Dermis microvascular lymphatic vessel endothelial cell (primary cell): ENCODE results near the gene IL34. TPM values are rescaled to one million over a fixed set of nuclear protein-coding genes. Genes with fewer than 3 reads are reported as not detected.
"Not testable (repeated sequence)": the region's sequence is repeated elsewhere in the genome, so short reads cannot be mapped to it uniquely, and the experiment has no call there.

ENCODE experiments used
- DNase-seq, 2 donors: peaks; one replicate each; pipeline versions ENCODE4 v3.0.0 to v3.0.0-alpha.2; 2010; ENCODE audit warnings: low read depth in 2 of 2
- total RNA-seq: library from RNA; depleted of rRNA; stranded (reverse); fragments of >200 nt; gene quantifications from 2 replicates; pipeline ENCODE4 v1.2.1, GENCODE V29; 2014

The IL34 gene
- total RNA-seq, 1 donor from 2014 or later, result 4.9 TPM

DNA sequence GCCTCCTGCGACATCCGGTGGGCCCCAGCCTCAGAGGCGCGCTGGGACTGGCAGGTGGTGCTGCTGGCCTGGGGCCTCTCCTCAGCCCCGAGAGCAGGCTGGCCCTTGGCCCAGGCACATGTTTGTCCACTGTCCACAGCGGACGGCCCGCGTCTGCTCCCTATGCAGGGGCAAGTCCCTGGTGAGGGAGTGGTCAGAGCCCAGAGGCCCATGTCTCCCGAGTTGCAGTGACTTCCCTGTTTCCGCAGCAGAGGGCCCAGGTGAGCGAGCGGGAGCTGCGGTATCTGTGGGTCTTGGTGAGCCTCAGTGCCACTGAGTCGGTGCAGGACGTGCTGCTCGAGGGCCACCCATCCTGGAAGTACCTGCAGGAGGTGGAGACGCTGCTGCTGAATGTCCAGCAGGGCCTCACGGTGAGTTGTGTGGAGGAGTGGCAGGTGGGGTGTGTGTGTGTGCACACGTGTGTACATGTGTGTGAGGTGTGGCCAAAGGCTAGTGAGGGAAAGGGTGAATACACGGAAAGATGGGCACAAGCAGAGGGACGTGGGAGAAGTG lies 10.4 kb downstream of the IL34 start:
- DNase-seq, result no peak

GRCh38 chr16:70657956-70658355 lies 11.6 kb downstream of the IL34 start:
- DNase-seq, result no peak

DNA sequence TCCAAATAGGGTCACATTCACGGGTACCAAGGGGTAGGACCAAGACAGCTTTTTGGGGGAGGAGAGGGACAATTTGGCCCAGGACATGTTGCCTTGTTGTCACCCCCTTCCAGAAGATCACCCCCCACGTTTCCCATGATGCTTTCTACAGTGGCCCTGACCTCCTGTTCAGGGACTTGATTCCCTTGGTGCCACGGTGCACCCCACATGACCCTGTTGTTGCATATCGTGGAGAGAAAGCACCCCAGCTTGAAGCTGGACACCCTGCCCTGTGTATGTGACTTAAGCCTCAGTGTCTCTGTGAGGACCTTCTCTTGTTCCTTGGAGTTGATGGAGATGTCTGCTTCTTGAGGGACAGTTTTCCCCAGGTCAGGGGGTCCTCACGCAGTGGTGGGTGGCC lies 12.6 kb downstream of the IL34 start:
- DNase-seq, result no peak

- no peak for DNase-seq
These were observed 13.2 kb downstream of the IL34 start for GRCh38 chr16:70659546-70659945.

DNA sequence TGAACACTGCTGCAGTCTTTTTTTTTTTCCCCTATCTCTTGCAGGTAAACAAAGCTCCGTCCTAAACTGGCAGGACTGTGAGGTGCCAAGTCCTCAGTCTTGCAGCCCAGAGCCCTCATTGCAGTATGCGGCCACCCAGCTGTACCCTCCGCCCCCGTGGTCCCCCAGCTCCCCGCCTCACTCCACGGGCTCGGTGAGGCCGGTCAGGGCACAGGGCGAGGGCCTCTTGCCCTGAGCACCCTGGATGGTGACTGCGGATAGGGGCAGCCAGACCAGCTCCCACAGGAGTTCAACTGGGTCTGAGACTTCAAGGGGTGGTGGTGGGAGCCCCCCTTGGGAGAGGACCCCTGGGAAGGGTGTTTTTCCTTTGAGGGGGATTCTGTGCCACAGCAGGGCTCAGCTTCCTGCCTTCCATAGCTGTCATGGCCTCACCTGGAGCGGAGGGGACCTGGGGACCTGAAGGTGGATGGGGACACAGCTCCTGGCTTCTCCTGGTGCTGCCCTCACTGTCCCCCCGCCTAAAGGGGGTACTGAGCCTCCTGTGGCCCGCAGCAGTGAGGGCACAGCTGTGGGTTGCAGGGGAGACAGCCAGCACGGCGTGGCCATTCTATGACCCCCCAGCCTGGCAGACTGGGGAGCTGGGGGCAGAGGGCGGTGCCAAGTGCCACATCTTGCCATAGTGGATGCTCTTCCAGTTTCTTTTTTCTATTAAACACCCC lies 13.8 kb downstream of the IL34 start:
- no peak for DNase-seq

- DNase-seq, result no peak
These were observed 14.5 kb downstream of the IL34 start for GRCh38 chr16:70660672-70661350.

- DNase-seq, result no peak
These were observed 15.2 kb downstream of the IL34 start for GRCh38 chr16:70661534-70661917.

DNA sequence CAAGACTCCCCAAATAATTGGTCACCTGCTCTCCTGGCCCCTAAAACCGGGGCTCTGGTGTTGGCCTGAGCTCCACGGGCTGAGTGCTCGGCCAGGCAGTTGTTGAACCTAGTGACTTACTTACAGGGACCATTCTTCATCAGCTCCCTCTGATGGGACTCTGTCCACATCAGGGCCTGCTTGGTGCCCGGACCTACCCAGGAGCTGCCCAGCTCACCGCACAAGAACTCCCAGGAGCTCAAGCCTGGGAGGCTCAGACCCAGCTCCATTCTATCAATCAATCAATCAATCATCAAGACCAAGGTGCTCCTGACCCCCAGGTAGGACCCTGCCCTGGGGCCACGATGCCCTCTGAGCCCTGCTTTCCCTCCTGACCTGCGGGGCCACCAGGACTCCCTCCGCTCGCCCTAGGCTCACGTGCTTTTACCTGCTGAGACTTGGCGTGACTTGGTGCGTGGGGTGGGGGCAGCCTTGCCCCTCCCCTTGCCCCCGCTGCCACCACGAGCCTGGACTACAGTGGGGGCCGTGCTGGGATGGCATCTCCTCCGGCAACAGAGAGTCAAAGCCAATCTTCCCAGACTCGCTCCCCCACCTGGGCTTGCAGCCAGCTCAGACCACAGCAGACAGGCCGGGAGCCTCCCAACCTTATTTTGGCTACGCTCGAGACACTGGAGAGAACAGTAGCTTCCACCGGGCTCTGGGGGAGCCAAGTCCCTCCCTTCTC lies 15.7 kb downstream of the IL34 start:
- DNase-seq, result no peak

GRCh38 chr16:70662991-70663523 lies 16.7 kb downstream of the IL34 start:
- no peak for DNase-seq

DNA sequence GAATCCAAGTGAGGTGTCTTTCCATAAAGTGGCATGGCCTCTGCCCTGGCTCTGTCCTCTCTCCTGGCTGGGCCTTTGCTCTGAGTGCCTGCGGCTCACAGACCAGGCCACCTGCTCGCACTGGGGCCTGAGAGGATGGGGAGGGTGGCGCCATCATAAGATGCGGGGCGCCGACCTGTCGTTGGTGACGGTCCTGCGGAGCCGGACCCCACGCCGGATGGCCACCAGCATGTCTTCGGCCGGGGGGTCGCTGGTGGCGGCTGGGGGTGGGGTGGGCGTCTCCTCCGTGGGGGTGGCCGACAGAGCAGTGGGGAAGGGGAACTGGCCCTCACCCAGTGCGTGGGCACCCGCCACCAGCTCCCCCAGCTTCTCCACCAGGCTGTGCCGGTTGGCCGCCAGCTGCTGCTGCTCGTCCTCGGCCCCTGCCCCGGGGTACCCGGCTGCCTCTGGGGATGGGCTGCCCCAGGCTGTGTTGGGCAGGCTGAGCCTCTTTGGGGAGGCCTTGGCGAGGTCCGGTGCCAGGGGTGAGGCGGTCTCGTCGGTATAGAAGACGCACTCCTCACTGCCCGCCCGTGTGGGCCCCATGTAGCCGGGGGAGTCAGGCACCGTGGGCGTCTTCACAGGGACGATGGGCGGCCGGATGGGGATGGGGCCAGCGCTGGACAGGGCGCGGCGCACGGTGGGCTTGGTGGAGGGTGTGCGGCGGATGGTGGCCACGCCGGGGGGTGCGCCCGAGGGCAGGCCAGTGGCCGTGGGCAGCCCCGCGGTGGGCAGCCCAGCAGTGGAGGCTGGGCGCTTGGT lies 17.4 kb downstream of the IL34 start:
- no peak for DNase-seq

DNA sequence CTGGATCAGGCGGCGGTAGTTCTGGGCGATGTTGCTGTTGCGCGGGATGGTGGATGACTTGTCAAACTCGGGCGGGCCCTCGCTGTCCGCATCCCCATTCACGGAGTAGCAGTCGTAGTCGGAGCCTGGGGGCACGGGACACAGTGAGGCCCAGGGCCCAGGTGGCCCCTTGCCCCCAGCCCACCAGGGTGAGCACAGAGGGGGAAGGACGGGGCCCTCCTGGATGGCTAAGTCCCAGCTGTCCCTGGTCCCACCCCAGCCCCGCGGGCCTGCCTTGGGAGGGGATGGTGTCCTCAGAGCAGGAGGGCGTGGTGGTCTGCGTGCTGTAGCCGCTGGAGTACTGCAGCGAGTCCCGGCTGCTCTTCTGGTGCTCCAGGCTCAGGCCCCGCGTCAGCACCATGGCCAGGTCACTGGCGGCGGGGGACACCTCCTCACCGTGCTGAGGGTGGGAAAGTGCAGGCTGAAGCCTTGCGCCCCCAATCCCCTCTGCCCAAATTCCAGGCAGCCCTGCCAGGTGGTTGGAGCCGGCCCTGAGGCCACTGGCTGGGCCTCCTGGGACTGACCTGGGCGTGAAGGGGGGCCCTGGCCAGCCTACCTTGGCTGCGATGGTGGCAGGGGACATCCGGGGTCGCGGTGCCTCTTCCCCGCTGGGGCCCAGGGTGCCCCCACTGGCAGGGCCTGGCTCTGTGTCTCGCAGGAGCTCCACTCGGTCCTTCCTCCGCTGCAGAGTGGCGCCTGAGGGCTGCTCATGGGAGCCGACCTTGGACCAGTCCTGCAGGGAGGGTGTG lies 18.2 kb downstream of the IL34 start:
- DNase-seq, result no peak

- DNase-seq, result no peak
These were observed 18.8 kb downstream of the IL34 start for GRCh38 chr16:70665113-70665694.

GRCh38 chr16:70665806-70666735 lies 19.7 kb downstream of the IL34 start:
- peak; percentile 73 to 96 for DNase-seq

- no peak for DNase-seq
These were observed 23.8 kb downstream of the IL34 start for GRCh38 chr16:70670175-70670574.

GRCh38 chr16:70670938-70671337 lies 24.6 kb downstream of the IL34 start:
- DNase-seq, result not testable (repeated sequence)

DNA sequence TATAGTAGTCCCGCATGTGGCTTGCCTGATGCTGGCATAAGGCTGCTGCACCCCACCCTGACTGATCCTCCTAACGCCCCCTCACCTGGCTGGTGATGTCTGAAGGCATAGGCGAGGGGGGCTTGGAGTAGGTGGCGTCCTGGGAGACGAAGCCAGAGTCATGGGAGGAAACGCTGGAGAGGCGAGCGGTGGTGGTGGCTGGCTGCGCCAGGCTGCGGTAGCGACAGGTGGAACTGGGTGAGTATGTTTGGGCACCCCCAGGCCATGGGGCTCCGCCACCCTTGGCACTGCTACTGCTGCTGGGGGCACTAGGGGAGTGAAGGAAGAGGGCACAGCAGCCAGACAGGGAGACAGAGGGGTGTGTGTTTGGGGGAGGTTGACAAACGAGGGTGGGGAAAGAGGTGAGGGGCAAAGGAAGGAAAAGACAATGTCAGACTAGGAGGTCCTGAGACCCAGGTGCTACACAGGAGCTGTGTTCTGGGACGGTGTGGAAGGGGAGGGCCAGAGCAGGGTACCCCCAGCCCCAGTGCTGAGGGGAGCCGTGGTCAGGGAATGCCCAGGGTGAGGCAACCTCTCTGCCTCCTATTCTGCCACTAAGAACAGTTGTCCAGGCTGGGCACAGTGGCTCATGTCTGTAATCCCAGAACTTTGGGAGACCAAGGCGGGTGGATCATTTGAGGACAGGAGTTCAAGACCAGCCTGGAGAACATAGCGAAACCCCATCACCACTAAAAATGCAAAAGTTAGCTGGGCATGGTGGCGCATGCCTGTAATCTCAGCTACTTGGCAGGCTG lies 28.1 kb downstream of the IL34 start:
- DNase-seq, result no peak

- DNase-seq, result no peak
These were observed 29.6 kb downstream of the IL34 start for GRCh38 chr16:70675851-70676513.
